ENCODE results near the gene RPL6. TPM values are rescaled to one million over a fixed set of nuclear protein-coding genes. Genes with fewer than 3 reads are reported as not detected.

RPL6 gene
- total and polyA plus RNA-seq, 2 experiments from 2014 or later, result 1,413 to 1,715 TPM

- Histone ChIP-seq H3K4me3 (no peak overlapping the region), H3K27me3 (ENCODE audit: insufficient read depth) (no peaks in the 10 kb centered on the region), H3K27ac (ENCODE audit: low read depth) (peak overlapping the region; percentile 67; the same call in 1 of the 2 replicates), H3K4me1 (ENCODE audit: insufficient read depth) (peaks cover 14% of the 10 kb centered on the region), H3K36me3 (ENCODE audit: insufficient read depth) (no peaks in the 10 kb centered on the region), H3K4me2 (no peak overlapping the region), H3F3A (replicated peaks; ENCODE audit: low read depth) (no peaks in the 10 kb centered on the region), H3K9me2 (ENCODE audit: insufficient read depth) (no peaks in the 10 kb centered on the region), H2AFZ (no peak overlapping the region), H3K79me2 (replicated peaks; ENCODE audit: insufficient read depth) (peaks cover 99% of the 10 kb centered on the region), H4K20me1 (replicated peaks; ENCODE audit: insufficient read depth) (peaks cover 5% of the 10 kb centered on the region; the same call in 1 of the 2 replicates)
- DNase-seq (ENCODE audit: low spot score) (no peak), ATAC-seq (peak; percentile 45; the same call in 2 of the 3 replicates)
- Mint-ChIP-seq H3K27ac (no peak overlapping the region; the same call in 1 of the 2 replicates), H3K4me1 (peaks cover 10% of the 10 kb centered on the region; the same call in 2 of the 3 replicates), H3K9me3 (no peaks in the 10 kb centered on the region), H3K36me3 (ENCODE audit: low read depth) (no peaks in the 10 kb centered on the region), H3K4me3 (no peak overlapping the region), H3K27me3 (ENCODE audit: insufficient read depth, low read depth, poor library complexity) (peaks cover 2% of the 10 kb centered on the region)
- TF ChIP-seq POLR2AphosphoS5 (IDR thresholded peaks at IDR 0.05; ENCODE audit: low read depth) (no peak), EZH2 (IDR thresholded peaks at IDR 0.05; ENCODE audit: low read depth, unreplicated experiment) (no peak), STAT1 (IDR thresholded peaks at IDR 0.05; ENCODE audit: unreplicated experiment) (no peak), ZNF114 (CRISPR knock-in tag; IDR thresholded peaks at IDR 0.05) (no peak), CTCF (conservative IDR thresholded peaks at IDR 0.05; ENCODE audit: low read depth in 2 of 2) (no peak), ZNF331 (CRISPR knock-in tag; IDR thresholded peaks at IDR 0.05; ENCODE audit: low read depth) (no peak), CREB1 (CRISPR knock-in tag; IDR thresholded peaks at IDR 0.05; ENCODE audit: low read depth) (no peak), REST (IDR thresholded peaks at IDR 0.05; ENCODE audit: unreplicated experiment) (no peak), NANOG (IDR thresholded peaks at IDR 0.05; ENCODE audit: borderline replicate concordance) (no peak), ETS1 (IDR thresholded peaks at IDR 0.05) (no peak), JUNB (IDR thresholded peaks at IDR 0.05; ENCODE audit: unreplicated experiment) (no peak), ZNF462 (CRISPR knock-in tag; IDR thresholded peaks at IDR 0.05) (no peak), EZH2phosphoT487 (IDR thresholded peaks at IDR 0.05; ENCODE audit: unreplicated experiment) (no peak)
These were observed 40.5 kb downstream of the RPL6 start for GRCh38 chr12:112368856-112369255.

All from GM23338 (cell line).